GM18519 (cell line): Measurements from ENCODE around the gene MBNL1.

ENCODE experiments used
- ATAC-seq: cut with Tn5 transposase; IDR thresholded peaks from one replicate; pipeline ENCODE4 v1.9.1; 2021; ENCODE audit warnings: mild to moderate bottlenecking, moderate library complexity; ENCODE audit not compliant: unreplicated experiment, low FRiP score

MBNL1 gene

DNA sequence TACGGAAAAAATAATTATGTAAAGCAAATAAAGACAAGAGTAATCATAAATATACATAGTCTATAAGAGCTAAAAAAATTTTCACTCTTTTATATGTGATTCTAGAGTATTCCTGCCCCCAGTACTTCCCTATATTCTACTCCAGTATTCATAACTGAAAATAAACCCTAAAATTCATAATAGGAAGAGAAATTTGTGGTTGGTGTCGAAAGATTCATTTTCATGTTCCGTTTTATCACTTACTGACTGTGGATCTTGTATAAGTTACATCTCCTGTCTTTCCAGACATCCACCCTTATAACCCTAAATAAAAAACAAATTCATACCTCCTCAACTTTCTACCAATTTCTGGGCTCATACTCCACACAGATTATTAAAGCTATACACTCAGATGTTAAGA is 16.0 kb upstream of the MBNL1 start:
- ATAC-seq = no peak

DNA sequence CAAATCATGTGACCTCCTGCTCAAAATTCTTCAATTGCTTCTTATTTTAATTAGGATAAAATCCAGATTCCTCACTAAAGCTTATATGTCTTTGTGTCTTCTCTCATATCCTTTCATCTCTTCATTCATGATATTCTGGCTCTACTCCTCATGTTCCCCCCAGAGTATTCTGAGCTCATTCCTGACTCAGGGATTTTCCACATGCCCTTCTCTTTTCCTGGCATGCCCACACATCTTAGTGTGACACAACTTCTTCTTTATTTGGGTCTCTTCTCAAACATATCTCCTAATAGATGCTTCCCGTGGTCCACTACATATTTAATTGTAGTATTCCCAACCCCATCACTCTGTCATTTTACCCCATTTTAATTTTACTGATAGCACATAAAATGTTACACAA is 15.2 kb upstream of the MBNL1 start:
- no peak for ATAC-seq

DNA sequence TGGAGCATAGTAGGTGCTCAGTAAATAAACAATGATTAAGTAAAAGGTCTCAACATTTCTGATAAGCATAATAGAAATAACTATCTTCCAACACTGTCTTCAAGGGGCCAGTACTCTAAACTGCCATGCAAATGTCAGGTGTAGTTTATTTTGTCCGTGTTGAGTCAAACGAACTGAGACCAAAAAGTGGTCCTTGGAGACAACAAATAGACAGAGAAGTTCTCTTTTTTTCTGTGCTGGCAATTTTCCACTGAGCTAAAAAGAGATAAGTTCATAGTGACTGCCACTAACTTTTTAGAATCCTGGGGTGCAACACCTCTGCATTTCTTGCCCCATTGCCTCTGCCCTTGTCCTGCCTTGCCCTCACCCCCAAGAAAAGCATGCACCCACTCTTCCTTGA is 14.7 kb upstream of the MBNL1 start:
- ATAC-seq = no peak

DNA sequence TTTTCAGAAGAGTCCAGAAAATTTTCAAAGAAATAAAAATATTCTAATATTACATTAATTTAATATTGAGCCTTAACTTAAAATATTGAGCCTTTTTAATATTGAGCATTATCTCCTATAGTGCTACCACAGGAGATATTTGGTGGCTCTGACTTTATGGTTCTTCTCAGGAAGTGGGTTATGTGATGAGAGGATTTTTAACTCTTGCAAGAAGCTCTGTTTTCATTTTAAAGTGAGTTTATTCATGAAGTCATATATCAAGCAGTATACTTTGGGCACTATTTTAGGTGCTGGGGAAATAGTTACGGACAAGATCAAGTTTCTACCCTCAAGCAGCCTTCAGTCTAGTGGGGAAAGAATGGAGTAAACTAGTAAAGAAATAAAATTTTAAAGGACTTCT is 13.4 kb upstream of the MBNL1 start:
- ATAC-seq = no peak

DNA sequence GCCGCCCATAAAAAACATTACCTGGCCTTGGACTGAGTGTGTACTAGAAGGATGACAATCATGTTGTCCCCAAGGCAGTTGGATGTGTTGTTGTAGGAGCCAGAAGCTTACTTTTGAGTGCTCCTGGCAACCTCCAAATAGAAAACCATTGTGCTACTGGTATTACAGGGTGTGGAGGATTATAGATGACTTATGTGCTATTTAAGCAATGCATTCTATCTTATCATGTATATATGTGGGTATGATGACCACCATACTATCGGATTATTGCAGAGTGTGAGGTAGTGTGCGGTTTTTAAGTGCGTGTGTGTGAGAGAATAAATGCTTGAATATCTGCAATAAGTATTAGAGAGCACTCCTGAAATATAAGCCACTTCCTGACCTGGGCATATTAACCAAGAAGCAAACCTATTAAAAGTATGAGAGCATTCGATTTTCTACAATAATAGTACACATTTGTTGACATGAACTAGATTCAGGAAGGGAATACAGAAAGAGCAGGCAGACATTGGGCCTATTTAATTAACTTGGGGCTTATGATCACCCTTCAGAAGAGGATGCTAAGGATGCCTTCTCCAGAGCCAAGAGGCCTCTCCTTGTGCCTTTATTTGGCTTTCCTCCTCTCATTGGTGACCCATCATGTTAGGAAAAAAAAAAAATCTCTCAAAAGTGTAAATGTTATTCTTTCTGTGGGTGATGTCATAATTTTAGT is 11.7 kb upstream of the MBNL1 start:
- no peak for ATAC-seq

DNA sequence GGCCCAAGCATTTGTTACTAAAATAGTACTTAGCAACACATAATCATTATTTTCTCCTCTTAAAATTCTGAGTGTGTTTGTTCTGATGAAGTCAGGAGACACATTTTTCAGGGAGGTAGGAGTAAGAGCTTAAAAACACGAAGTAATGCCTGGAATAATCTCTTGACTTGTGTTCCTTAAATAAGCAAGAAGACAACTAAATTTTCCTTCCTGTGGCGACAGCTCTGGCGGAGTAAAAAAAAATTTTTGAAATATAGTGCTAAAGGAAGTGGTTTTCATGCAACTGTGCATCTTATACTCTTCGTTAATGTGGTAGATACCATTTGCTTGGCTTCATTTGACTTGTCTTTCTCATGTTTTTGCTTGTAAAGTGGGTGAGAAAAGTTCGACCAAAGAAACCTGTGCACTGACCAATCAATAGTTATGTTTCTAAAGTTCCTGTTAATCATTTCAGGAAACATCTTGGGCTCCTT is 11.1 kb upstream of the MBNL1 start:
- ATAC-seq = peak; percentile 67

DNA sequence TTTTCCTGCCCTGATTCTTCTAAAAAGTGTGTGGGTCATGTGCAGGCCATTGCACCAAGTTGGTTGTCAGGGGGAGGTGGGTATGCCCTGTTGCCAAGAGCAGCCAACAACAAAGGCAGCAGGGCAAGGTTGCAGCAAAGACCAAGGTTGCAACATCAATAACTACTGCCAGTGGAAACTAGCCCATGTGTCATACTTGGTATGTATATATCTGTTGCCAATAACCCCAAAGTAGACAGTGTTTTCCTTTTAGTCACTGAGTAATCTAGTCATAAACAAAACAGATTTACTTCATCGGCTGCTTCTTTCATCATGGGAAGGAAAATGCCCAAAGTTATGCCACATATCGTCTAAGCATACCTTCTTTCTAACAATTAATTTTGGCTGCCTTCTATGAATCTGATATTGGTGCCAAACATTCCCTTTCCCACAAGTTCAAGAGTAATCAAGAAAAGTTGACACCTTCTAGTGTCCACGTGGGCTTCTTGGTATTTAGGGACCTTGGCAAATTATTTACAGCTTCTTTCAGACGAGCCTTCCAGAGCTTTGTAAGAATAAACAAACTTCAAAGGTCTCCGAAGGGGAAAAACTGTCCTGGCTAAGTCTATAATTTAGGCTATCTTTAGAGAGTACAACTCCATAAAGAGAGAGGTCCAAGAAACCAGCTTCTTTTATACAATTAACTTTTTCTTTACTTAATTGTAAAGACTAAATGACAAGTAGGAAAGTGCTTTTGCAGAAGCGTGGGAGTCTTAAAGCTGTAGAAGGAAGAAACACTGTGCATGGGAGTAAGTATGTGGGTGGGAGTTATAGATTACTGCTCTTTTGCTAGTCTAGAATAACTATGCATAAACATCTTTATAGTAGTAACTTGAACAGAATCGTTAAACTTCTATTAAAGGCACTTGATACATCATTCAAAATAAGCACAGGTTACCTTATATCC is 10.0 kb upstream of the MBNL1 start:
- ATAC-seq = no peak

DNA sequence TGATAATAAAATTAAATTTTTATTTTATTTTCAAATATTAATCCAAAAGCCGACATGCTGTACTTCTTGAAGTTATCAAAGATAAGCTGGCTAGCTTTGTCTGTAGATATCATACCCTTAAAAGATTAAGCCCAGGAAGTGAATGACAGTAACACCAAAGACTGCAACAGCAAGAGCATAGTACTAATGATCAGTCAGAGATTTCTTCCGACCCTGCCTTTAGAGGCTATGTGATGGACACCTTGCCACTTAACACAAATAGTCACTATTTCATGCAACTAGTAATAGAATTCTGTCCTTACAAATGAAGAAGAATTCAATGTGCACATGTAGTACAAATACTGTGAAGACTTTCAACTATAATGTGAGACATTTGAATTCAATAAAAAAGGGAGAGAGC is 9.3 kb upstream of the MBNL1 start:
- no peak for ATAC-seq

DNA sequence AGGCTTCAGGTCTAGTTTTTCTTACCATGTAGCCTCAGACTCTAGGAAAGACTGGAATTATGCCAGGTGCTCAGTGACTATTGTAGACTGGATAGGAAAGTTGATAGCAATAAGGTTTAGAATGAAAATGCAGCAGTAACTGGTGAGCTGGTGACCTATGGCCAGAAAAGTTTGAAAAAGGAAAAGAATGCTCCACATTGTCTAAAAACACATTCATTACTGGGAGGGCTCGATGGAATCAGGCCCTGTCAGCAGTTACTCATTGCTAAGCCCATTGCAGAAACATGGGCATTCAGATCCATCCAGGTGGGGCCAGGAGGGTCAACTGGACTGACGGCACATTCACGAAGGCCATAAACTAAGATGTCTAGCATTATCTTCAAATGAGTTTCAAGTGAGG is 8.7 kb upstream of the MBNL1 start:
- no peak for ATAC-seq

DNA sequence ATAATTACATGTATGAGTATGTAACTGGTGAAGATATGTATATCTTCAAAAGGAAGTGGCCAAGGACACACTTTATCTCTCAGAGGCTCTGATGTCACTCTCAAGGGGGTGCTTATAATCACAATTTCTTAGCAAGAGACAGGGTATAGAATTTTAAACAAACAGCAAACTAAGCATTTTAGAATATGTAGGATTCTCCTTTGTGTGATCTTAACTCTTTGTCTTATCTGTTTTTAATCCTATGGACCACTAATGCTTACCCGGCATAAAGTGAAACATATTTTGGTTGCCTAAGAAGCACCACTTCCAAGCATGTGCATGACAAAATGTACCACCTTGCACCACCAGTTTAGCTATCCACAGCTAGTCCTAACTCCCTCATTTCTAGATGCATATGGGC is 8.2 kb upstream of the MBNL1 start:
- ATAC-seq = no peak

DNA sequence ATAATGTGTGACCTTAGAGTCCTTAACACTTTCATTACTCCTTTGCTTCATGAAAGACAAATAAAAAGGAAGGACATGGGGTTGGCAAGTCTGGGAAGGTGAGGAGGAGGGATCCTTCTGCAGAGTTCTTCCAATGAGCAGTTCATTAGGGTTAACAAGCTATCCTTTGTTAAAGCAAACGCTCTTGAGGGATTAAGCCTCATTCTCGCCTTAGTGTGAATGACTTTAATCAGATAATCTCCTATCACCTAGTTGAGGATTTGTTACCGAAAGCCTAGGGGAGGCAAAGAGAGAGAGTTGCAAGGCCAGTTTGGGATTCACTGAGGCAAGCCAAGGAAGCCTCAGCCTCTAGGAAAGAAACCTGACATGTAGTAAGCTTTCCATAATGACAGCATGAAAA is 7.4 kb upstream of the MBNL1 start:
- no peak for ATAC-seq

DNA sequence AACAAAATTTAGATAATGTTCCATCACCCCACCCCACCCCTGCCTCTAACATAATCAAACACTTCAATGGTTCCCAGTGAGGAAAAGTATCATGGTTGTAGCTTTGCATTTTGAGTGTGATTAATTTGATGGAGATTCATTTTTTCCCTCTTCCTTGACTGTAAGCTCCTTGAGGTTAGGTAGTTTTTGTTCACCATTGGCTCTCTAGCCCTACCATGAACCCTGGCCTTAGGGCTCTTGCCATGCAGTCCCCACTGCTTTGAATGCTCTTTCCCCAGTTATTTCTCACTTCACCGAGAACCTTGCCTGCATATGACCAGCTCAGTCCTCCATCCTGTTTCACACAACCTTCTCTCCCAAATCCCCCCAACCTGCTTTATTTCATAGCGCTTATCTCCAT is 5.0 kb upstream of the MBNL1 start:
- ATAC-seq = no peak

DNA sequence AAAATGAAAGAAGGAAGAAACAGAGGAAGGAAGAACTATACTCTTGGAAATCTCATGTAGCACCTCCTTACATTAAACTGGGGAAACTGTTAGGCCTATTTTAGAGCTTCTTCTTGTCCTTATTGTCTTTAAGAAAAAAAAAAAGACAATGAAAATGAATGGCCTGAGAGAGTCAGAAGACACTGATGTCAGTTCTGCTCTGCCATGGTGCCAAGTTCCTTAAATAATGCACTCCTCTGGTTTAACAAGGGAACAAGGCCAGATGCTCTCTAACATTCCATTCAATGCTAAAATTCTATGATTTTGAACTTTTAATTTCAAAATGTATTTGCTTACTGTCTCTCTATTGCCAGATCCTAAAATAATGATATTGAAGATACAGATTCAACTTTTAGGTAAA is 4.4 kb upstream of the MBNL1 start:
- no peak for ATAC-seq

DNA sequence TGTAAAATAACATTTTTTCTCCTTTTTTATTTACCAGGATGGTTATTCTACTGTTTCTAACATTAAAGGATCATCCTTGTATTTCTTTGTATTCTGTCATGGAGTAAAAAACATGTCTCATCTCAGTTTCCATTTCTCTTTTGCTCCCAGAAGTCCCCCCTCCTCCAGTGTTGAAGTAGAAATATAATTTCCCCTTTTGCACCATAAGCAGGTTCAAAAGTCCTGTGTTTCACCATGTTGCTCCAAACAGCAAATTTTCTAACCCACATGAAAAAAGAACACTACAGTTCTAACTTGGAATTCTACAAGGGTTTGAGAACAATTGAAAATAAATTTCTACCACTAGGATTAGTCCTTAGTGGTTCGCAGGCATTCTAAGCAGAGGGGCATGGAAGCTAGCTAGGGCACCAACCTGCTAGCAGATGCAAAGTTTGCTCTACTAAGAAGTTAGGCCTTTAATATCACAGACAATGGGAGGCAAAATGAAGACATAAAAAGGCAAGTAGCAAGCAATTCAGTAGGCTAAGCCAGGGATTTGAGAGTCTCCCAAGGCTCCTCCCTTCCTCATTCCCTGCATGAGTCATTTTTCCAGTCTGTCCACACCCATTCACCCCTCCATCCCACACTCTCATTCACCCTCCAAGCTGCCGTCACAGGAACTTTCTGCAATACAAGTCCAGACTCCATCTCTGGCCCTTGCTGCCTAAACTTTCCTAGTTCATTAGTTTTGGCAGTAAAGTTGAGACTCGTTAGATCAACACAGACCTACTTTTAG is 2.3 kb upstream of the MBNL1 start:
- no peak for ATAC-seq

DNA sequence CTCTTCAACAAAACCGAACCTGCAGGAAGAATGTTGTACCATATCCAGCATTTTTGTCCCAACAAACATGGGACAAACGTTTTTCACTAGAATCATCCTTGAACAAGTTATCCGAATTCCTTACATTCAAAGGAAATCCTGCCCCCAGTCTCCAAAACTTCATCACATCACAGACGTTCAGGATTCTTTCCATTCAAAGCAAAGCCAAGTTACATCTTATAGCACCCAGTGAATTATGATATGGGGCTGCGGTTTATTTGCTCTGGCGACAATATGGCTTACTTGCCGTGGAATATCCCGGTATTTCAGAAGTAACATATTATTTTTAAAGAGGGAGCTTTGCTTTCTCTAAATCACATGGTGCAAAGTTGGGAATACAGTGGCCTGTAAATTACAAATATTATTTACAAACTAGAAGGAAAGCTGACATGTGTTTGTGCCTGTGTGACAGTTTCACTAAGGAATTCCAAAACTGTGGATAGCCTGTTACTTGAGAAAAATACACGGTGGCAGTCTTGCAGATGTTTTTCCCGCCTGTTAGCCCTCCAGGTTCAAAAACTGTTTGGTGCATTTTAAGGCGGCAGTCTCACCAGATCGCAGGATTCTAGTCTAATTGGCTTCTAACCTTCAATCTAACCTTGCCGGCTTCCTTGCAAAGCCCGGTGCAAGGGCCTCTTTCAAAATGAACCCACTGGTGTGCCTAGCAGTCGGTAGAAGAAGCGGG is 736 bp upstream of the MBNL1 start:
- no peak for ATAC-seq

DNA sequence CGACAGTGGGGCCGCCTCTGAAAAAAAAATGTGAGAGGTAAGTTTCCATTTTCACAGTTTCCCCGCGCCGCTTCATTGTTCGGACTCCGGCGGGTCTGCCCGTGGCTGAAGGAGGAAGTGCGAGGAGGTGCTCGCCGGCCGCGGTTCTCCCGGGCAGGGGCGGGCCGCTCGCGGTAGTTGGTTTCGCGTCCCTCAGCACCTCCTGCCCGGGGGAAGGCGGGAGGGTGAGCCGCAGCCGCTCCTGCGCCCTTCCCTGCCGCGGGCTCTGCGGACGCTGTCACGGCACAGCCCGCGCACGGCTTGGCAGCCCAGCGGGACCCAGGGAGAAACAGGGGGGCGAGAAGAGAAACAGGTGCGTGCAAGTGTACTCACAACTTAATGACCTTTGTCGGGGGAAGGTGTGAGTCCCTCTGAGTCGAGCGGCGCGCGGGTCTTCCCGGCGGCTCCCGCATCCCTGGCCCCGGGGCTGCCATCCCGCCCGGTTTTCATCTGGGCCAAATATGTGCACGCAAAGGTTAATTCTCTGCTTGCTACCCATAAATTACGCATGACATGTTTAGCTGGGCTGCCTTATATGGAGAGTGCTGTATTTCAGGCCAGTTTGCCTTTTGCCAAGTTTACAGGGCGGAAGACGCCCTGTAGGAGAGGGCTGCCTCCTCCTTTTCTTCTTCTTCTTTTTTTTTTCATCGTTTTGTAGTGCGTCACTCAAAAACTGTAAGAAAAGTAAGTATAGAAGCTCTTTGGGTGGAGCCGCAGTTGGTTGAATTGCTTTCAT is 514 bp downstream of the MBNL1 start:
- peak; percentile 26 for ATAC-seq

DNA sequence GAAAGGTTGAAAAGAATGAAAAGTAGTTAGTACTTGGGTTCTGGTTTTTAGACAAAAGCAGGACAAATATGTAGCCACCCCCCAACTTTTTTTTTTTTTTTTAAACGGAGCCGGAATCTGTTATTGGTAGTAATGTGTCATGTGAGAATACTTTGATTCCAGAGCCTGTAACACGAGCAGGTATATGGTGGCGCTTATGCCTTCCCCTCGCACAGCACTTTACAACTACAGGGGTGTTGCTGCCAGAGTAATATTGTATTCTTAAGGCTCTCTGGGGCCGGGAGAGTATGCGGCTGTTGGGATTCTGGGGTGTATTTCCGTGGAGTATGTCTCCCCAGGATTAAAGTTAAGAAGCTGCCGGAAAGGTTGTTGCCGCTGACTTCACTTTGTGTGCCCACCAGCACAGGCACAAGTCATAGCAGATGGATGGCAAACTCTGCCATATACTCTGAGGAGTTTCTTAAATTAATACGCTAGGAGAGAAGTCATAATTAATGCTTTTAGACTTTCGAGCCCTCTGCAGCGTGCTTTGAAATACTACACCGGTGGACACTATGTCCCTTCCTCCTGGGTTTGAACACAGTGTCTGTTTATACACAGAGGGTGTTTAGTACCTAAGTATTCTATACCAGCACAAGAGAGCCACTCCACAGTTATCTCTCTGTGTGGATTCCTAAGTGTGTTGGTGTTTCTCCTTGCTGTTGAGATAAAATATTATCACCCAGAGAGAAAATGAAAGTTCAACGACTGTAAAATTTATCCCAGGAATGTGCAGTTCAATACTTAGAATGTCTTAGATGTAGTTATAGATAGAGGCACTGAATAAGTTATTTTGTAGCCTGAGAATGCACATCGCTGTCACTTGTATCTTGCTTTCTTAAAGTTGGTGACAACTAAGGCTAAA is 1.4 kb downstream of the MBNL1 start:
- ATAC-seq = no peak

DNA sequence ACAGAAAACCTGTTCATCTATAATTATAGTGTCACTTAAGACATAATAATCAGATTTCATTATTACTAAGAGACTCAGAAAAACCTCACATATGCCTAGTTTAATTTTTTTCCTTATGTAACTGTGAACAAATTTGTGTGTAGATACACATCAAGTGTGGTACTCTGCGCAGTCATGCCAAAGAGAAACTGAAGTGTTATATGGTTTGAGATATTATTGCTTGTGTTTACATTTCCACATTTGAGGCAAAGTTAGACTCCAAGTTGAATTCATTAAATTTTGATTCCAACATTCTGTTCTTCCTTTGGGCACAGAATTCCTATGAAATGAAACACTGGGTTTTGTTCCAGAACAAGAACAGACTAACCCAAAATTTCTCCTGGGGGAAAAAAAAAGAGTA is 2.2 kb downstream of the MBNL1 start:
- ATAC-seq = no peak
